Tibial artery (tissue), 4 donors: ENCODE measurements around the gene SLC38A8.

Source experiments
- DNase-seq, 2 donors: peaks; one replicate each; pipeline ENCODE4 v3.0.0-alpha.2; 2019
- H3K27ac ChIP-seq, 2 donors: fragments of 200-600 bp; sonication (generic) in 1 of 2; 1 replicate in 1 of 2; 2 replicates in 1 of 2; pipeline ENCODE4 v1.5.1; 2018 to 2019; ENCODE audit warnings: mild to moderate bottlenecking in 1 of 2
- H3K27me3 ChIP-seq, 2 donors: fragments of 200-600 bp; sonication (generic) in 1 of 2; one replicate each; pipeline versions ENCODE4 v1.5.1 to v1.6.0; 2016 to 2019
- H3K36me3 ChIP-seq, 3 donors: fragments of 200-600 bp; sonication (generic) in 2 of 3; one replicate each; pipeline ENCODE4 v1.5.1; 2016 to 2019; ENCODE audit warnings: mild to moderate bottlenecking in 2 of 3
- H3K4me1 ChIP-seq, 4 donors: fragments of 200-600 bp; sonication (generic) in 2 of 4; 1 replicate in 3 of 4; 2 replicates in 1 of 4; pipeline ENCODE4 v1.5.1; 2016 to 2019
- H3K4me3 ChIP-seq, 2 donors: fragments of 200-600 bp; sonication (generic) in 1 of 2; 1 replicate in 1 of 2; 2 replicates in 1 of 2; pipeline ENCODE4 v1.5.1; 2018 to 2019; ENCODE audit warnings: mild to moderate bottlenecking in 2 of 2
- H3K9me3 ChIP-seq, 3 donors: fragments of 200-600 bp; sonication (generic) in 1 of 3; one replicate each; pipeline ENCODE4 v1.5.1; 2016 to 2019
- intact Hi-C: fragments of 100-400 bp; cut with DNase I; formaldehyde crosslinking; loops from one replicate; pipeline ENCODE4 v1.15.0; 2023; ENCODE audit warnings: low total_unique reads
- TF ChIP-seq, protein P1 (sequence below), 2 experiments: fragments of 200-600 bp in 1 of 2; fragments of 450-650 bp in 1 of 2; IDR thresholded peaks; one replicate each; pipeline ENCODE4 v1.5.1; 2017 to 2019; ENCODE audit warnings: antibody characterized with exemption in 2 of 2, mild to moderate bottlenecking in 1 of 2, moderate library complexity in 1 of 2

Gene SLC38A8

GRCh38 chr16:84029297-84030047 lies 13.1 kb downstream of the SLC38A8 start:
- Histone ChIP-seq H3K27ac (no peak overlapping the region), H3K36me3 (no peaks in the 10 kb centered on the region), H3K4me3 (no peak overlapping the region), H3K27me3 (peaks cover 0 to 34% of the 10 kb centered on the region in 2 donors), H3K4me1 (no peaks in the 10 kb centered on the region), H3K9me3 (no peaks in the 10 kb centered on the region)
- intact Hi-C loops, result no loop called here
- DNase-seq, result no peak
- TF ChIP-seq, protein P1, sequence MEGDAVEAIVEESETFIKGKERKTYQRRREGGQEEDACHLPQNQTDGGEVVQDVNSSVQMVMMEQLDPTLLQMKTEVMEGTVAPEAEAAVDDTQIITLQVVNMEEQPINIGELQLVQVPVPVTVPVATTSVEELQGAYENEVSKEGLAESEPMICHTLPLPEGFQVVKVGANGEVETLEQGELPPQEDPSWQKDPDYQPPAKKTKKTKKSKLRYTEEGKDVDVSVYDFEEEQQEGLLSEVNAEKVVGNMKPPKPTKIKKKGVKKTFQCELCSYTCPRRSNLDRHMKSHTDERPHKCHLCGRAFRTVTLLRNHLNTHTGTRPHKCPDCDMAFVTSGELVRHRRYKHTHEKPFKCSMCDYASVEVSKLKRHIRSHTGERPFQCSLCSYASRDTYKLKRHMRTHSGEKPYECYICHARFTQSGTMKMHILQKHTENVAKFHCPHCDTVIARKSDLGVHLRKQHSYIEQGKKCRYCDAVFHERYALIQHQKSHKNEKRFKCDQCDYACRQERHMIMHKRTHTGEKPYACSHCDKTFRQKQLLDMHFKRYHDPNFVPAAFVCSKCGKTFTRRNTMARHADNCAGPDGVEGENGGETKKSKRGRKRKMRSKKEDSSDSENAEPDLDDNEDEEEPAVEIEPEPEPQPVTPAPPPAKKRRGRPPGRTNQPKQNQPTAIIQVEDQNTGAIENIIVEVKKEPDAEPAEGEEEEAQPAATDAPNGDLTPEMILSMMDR (IDR thresholded peaks at IDR 0.05), result no peak

GRCh38 chr16:84027625-84028024 lies 15.0 kb downstream of the SLC38A8 start:
- DNase-seq, result no peak
- no peaks in the 10 kb centered on the region for H3K9me3 ChIP-seq
- no peaks in the 10 kb centered on the region for H3K4me1 ChIP-seq
- no peak overlapping the region for H3K4me3 ChIP-seq
- H3K36me3 ChIP-seq, result no peaks in the 10 kb centered on the region
- intact Hi-C loops, result no loop called here
- TF ChIP-seq, protein P1 (IDR thresholded peaks at IDR 0.05), result no peak
- peaks cover 0 to 22% of the 10 kb centered on the region in 2 donors for H3K27me3 ChIP-seq
- no peak overlapping the region for H3K27ac ChIP-seq

- no peak overlapping the region for H3K27ac ChIP-seq
- intact Hi-C loops, result no loop called here
- H3K36me3 ChIP-seq, result no peaks in the 10 kb centered on the region
- TF ChIP-seq, protein P1 (IDR thresholded peaks at IDR 0.05), result no peak
- H3K9me3 ChIP-seq, result peaks cover 2 to 6% (median 5%) of the 10 kb centered on the region in 3 donors
- no peak for DNase-seq
- no peaks in the 10 kb centered on the region for H3K4me1 ChIP-seq
- H3K4me3 ChIP-seq, result no peak overlapping the region
- peaks cover 0 to 22% of the 10 kb centered on the region in 2 donors for H3K27me3 ChIP-seq
Measured at GRCh38 chr16:84026606-84027005, 16.0 kb downstream of the SLC38A8 start.

DNA sequence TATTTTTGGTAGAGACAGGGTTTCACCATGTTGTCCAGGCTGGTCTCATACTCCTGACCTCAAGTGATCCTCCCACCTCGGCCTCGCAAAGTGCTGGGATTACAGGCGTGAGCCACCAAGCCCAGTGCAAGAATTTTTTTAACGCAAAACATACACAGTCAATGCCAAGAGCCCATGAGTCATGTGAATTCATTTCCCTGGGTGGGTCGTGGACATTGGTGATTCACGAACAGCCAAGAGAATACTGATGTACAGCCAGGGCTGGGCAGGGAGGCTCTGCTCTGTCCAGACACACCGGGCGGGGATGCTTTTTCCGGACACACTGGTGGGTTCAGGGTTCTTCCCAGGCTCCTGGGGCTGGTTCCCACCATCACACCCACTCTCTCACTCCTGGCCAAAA lies 17.7 kb downstream of the SLC38A8 start:
- Histone ChIP-seq H3K27me3 (peaks cover 0 to 22% of the 10 kb centered on the region in 2 donors), H3K4me1 (no peaks in the 10 kb centered on the region)

GRCh38 chr16:84022644-84023043 lies 20.0 kb downstream of the SLC38A8 start:
- peaks cover 3 to 22% (median 10%) of the 10 kb centered on the region in 3 donors for H3K9me3 ChIP-seq
- DNase-seq, result no peak
- intact Hi-C loops, result no loop called here
- H3K4me3 ChIP-seq, result no peak overlapping the region
- H3K36me3 ChIP-seq, result no peaks in the 10 kb centered on the region
- no peaks in the 10 kb centered on the region for H3K4me1 ChIP-seq
- TF ChIP-seq, protein P1 (IDR thresholded peaks at IDR 0.05), result no peak
- H3K27me3 ChIP-seq, result peaks cover 0 to 15% of the 10 kb centered on the region in 2 donors
- no peak overlapping the region for H3K27ac ChIP-seq

More for the DNA sequence above, 17.7 kb downstream of the SLC38A8 start:
- H3K9me3 ChIP-seq, result peaks cover 3 to 19% (median 10%) of the 10 kb centered on the region in 3 donors
- DNase-seq, result peak in 1 of 2 donors; percentile 31
- no peaks in the 10 kb centered on the region for H3K36me3 ChIP-seq
- no peak overlapping the region for H3K27ac ChIP-seq
- H3K4me3 ChIP-seq, result no peak overlapping the region
- TF ChIP-seq, protein P1 (IDR thresholded peaks at IDR 0.05), result no peak
- intact Hi-C loops, result no loop called here
